ENCODE data around the gene TMEM158. TPM values are rescaled to one million over a fixed set of nuclear protein-coding genes. Genes with fewer than 3 reads are reported as not detected.
A peak's percentile ranks its signal among the peaks of the same experiment; 100 is the strongest.

Gene TMEM158
- polyA plus RNA-seq, 1 of the 3 experiments (the other 2 are of a cell fraction): 76.4 TPM

DNA sequence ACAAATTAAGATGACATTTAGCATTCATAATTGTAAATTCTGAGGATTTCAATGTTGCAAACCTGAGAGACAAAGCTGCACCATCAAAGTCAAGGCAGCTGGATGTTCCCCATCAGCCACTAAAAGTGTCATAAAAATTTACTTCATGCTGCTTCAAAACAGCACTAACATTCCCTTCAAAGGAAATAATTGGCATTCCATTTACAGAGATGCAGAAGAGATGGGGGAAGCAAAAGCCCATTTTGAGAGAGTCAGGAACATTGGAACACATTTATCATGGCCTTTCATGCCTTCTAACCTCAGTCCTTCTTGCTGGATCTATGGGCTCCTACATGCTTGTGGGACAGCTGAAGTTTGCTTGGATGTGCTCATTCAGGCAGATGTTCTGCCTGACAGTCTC is 6.4 kb upstream of the TMEM158 start:
- TF ChIP-seq, protein P1, sequence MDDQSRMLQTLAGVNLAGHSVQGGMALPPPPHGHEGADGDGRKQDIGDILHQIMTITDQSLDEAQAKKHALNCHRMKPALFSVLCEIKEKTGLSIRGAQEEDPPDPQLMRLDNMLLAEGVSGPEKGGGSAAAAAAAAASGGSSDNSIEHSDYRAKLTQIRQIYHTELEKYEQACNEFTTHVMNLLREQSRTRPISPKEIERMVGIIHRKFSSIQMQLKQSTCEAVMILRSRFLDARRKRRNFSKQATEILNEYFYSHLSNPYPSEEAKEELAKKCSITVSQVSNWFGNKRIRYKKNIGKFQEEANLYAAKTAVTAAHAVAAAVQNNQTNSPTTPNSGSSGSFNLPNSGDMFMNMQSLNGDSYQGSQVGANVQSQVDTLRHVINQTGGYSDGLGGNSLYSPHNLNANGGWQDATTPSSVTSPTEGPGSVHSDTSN (IDR thresholded peaks at IDR 0.05): peak; percentile 38; the same call in 1 of the 2 replicates
- no peak for TF ChIP-seq TAF1 (IDR thresholded peaks at IDR 0.05; ENCODE audit: borderline replicate concordance, low read depth, low read length)
- peaks cover 4% of the 10 kb centered on the region for H3F3A ChIP-seq (replicated peaks; ENCODE audit: insufficient read depth)
- H3K4me2 ChIP-seq: no peak overlapping the region
- ChIA-PET POLR2A (no interaction called here), CTCF (interaction anchor here (0.8 to 1.1 kb wide), 4 partner anchors 9 to 278 kb away, joined by 3 to 5 read pairs (median 3); no protein-coding TSS in a partner anchor)
- no peak overlapping the region for H2AFZ ChIP-seq (ENCODE audit: low read depth)
- H3K36me3 ChIP-seq (replicated peaks in 1 of 2; ENCODE audit: control insufficient read depth in 1 of 2, insufficient read depth in 2 of 2, low read length in 1 of 2): no peaks in the 10 kb centered on the region
- no peak for DNase-seq
- no peaks in the 10 kb centered on the region for H4K20me1 ChIP-seq (ENCODE audit: insufficient read depth)
- no peak overlapping the region for H3K27ac ChIP-seq (ENCODE audit: low read depth in 2 of 2, low read length in 1 of 2)
- no peak overlapping the region for H3K4me3 ChIP-seq (ENCODE audit: low read depth in 2 of 2, low read length in 1 of 2)
- no peaks in the 10 kb centered on the region for H3K9me2 ChIP-seq
- H3K9me3 ChIP-seq: no peaks in the 10 kb centered on the region
- no peaks in the 10 kb centered on the region; a peak in 1 of 4 replicates for H3K4me1 ChIP-seq (ENCODE audit: control insufficient read depth in 1 of 2, insufficient read depth in 2 of 2, low read depth in 1 of 2, low read length in 1 of 2)
- no peak overlapping the region for H3K9ac ChIP-seq
- no peaks in the 10 kb centered on the region for H3K79me2 ChIP-seq (ENCODE audit: insufficient read depth)
- no peaks in the 10 kb centered on the region for H3K27me3 ChIP-seq (ENCODE audit: insufficient read depth)

DNA sequence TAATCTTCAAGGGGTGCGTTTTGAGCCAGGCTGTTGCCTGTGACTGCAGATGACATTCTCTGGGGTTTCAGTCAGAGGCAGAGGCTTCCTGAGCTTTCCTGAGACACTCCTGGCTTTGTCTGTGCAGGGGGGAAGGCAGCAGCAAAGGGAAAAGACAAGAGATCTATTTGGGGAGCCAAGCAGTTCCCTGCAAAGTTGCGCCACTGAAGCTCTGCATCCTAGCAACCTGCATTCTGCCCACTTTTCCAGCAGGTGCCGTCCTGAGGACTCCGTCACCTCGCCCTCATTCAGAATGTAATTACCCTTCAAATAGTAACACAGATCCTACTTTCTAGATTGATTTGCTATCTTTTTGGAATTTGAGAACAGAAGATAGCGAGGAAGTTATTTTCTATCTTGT is 1.9 kb upstream of the TMEM158 start:
- Histone ChIP-seq H3K9ac (no peak overlapping the region), H3K4me2 (no peak overlapping the region), H3K4me1 (ENCODE audit: control insufficient read depth in 1 of 2, insufficient read depth in 2 of 2, low read depth in 1 of 2, low read length in 1 of 2) (peaks cover 0 to 7% of the 10 kb centered on the region in 2 experiments; a peak in 2 of 4 replicates), H3K79me2 (ENCODE audit: insufficient read depth) (peaks cover 22% of the 10 kb centered on the region; the same call in 1 of the 2 replicates), H3K9me2 (no peaks in the 10 kb centered on the region), H2AFZ (ENCODE audit: low read depth) (no peak overlapping the region), H3K36me3 (replicated peaks in 1 of 2; ENCODE audit: control insufficient read depth in 1 of 2, insufficient read depth in 2 of 2, low read length in 1 of 2) (no peaks in the 10 kb centered on the region), H3K9me3 (no peaks in the 10 kb centered on the region), H3K4me3 (ENCODE audit: low read depth in 2 of 2, low read length in 1 of 2) (no peak overlapping the region), H3K27ac (ENCODE audit: low read depth in 2 of 2, low read length in 1 of 2) (no peak overlapping the region), H4K20me1 (ENCODE audit: insufficient read depth) (no peaks in the 10 kb centered on the region), H3F3A (replicated peaks; ENCODE audit: insufficient read depth) (peaks cover 8% of the 10 kb centered on the region), H3K27me3 (ENCODE audit: insufficient read depth) (no peaks in the 10 kb centered on the region)
- TF ChIP-seq, protein P2, sequence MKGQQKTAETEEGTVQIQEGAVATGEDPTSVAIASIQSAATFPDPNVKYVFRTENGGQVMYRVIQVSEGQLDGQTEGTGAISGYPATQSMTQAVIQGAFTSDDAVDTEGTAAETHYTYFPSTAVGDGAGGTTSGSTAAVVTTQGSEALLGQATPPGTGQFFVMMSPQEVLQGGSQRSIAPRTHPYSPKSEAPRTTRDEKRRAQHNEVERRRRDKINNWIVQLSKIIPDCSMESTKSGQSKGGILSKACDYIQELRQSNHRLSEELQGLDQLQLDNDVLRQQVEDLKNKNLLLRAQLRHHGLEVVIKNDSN (IDR thresholded peaks at IDR 0.05; ENCODE audit: borderline replicate concordance, low read depth): no peak
- TF ChIP-seq, protein P3, sequence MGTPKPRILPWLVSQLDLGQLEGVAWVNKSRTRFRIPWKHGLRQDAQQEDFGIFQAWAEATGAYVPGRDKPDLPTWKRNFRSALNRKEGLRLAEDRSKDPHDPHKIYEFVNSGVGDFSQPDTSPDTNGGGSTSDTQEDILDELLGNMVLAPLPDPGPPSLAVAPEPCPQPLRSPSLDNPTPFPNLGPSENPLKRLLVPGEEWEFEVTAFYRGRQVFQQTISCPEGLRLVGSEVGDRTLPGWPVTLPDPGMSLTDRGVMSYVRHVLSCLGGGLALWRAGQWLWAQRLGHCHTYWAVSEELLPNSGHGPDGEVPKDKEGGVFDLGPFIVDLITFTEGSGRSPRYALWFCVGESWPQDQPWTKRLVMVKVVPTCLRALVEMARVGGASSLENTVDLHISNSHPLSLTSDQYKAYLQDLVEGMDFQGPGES (IDR thresholded peaks at IDR 0.05; ENCODE audit: low read depth, low read length): no peak
- TF ChIP-seq SMC3 (IDR thresholded peaks at IDR 0.05; ENCODE audit: low read depth, low read length): no peak
- TF ChIP-seq TCF12 (IDR thresholded peaks at IDR 0.05): no peak
- TF ChIP-seq, protein P4, sequence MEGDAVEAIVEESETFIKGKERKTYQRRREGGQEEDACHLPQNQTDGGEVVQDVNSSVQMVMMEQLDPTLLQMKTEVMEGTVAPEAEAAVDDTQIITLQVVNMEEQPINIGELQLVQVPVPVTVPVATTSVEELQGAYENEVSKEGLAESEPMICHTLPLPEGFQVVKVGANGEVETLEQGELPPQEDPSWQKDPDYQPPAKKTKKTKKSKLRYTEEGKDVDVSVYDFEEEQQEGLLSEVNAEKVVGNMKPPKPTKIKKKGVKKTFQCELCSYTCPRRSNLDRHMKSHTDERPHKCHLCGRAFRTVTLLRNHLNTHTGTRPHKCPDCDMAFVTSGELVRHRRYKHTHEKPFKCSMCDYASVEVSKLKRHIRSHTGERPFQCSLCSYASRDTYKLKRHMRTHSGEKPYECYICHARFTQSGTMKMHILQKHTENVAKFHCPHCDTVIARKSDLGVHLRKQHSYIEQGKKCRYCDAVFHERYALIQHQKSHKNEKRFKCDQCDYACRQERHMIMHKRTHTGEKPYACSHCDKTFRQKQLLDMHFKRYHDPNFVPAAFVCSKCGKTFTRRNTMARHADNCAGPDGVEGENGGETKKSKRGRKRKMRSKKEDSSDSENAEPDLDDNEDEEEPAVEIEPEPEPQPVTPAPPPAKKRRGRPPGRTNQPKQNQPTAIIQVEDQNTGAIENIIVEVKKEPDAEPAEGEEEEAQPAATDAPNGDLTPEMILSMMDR (IDR thresholded peaks at IDR 0.05): no peak
- no peak for TF ChIP-seq GATA2 (CRISPR knock-in tag; IDR thresholded peaks at IDR 0.05)
- TF ChIP-seq FOXJ3 (CRISPR knock-in tag; IDR thresholded peaks at IDR 0.05): no peak
- TF ChIP-seq, protein P5, sequence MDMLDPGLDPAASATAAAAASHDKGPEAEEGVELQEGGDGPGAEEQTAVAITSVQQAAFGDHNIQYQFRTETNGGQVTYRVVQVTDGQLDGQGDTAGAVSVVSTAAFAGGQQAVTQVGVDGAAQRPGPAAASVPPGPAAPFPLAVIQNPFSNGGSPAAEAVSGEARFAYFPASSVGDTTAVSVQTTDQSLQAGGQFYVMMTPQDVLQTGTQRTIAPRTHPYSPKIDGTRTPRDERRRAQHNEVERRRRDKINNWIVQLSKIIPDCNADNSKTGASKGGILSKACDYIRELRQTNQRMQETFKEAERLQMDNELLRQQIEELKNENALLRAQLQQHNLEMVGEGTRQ (IDR thresholded peaks at IDR 0.05; ENCODE audit: borderline replicate concordance, low read depth, low read length): no peak
- no peak for TF ChIP-seq NFIC (IDR thresholded peaks at IDR 0.05; ENCODE audit: borderline replicate concordance)
- no peak for TF ChIP-seq MXI1 (IDR thresholded peaks at IDR 0.05; ENCODE audit: low read depth, low read length)
- DNase-seq: no peak
- CTCF ChIA-PET: interaction anchor here (0.7 to 26.9 kb wide), 6 partner anchors 18 to 432 kb away, joined by 3 to 631 read pairs (median 30); no protein-coding TSS in a partner anchor
- POLR2A ChIA-PET: interaction anchor here (0.6 kb wide), 1 partner anchor 211 kb away, joined by 4 read pairs; no protein-coding TSS in a partner anchor
- WGBS (ENCODE audit: low lambda C conversion rate): 92% methylated on average over 6 of the region's 6 CpGs

Data from SK-N-SH (cell line).